Tibial nerve (tissue), 4 donors: Measurements from ENCODE around the gene SHROOM3.
A peak's percentile ranks its signal among the peaks of the same experiment; 100 is the strongest.

Experiments
- CTCF ChIP-seq, 5 experiments: fragments of 200-600 bp in 3 of 5; fragments of 450-650 bp in 2 of 5; sonication (generic) in 3 of 5; IDR thresholded peaks; one replicate each; pipeline ENCODE4 v1.5.1; 2016 to 2019; ENCODE audit warnings: antibody characterized with exemption in 5 of 5, mild to moderate bottlenecking in 3 of 5, moderate library complexity in 2 of 5
- EP300 ChIP-seq, 2 donors: sonication (generic); formaldehyde crosslinking; IDR thresholded peaks; one replicate each; pipeline ENCODE4 v1.6.1; 2017; ENCODE audit warnings: antibody characterized with exemption in 2 of 2, mild to moderate bottlenecking in 1 of 2
- POLR2A ChIP-seq, 2 donors: fragments of 450-650 bp; IDR thresholded peaks; one replicate each; pipeline ENCODE4 v1.6.1; 2017; ENCODE audit warnings: antibody characterized with exemption in 2 of 2, mild to moderate bottlenecking in 2 of 2, moderate library complexity in 2 of 2

DNA sequence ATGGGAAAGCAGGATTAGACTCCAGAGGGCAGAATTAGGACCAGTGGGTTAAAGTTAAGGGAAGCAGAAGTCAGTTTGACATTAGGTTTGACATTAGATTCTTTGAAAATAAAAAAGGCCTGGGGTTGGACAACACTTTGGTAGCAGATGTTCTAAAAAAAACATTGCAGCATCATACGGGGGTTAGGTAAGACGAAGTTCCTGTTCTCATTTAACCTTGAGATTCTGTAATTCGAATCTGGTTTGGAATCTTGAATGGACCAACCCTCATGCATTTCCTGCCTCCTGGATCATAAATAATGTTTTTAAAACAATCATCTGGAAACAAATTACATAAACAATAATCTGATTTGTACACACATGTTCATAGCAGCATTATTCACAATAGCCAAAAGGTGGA, 181.0 kb downstream of the SHROOM3 start:
- no peak for TF ChIP-seq CTCF (IDR thresholded peaks at IDR 0.05)
- no peak for TF ChIP-seq POLR2A (IDR thresholded peaks at IDR 0.05)
- peak in 1 of 2 donors; percentile 33 for TF ChIP-seq EP300 (IDR thresholded peaks at IDR 0.05)
